HG02943 (cell line): ENCODE measurements around the gene APRT.
"Not testable (repeated sequence)": the region's sequence is repeated elsewhere in the genome, so short reads cannot be mapped to it uniquely, and the experiment has no call there.

Experiments used
- ATAC-seq: cut with Tn5 transposase; IDR thresholded peaks from one replicate; pipeline ENCODE4 v1.9.1; 2021; ENCODE audit warnings: mild to moderate bottlenecking, low read depth, moderate library complexity; ENCODE audit not compliant: unreplicated experiment

APRT gene

DNA sequence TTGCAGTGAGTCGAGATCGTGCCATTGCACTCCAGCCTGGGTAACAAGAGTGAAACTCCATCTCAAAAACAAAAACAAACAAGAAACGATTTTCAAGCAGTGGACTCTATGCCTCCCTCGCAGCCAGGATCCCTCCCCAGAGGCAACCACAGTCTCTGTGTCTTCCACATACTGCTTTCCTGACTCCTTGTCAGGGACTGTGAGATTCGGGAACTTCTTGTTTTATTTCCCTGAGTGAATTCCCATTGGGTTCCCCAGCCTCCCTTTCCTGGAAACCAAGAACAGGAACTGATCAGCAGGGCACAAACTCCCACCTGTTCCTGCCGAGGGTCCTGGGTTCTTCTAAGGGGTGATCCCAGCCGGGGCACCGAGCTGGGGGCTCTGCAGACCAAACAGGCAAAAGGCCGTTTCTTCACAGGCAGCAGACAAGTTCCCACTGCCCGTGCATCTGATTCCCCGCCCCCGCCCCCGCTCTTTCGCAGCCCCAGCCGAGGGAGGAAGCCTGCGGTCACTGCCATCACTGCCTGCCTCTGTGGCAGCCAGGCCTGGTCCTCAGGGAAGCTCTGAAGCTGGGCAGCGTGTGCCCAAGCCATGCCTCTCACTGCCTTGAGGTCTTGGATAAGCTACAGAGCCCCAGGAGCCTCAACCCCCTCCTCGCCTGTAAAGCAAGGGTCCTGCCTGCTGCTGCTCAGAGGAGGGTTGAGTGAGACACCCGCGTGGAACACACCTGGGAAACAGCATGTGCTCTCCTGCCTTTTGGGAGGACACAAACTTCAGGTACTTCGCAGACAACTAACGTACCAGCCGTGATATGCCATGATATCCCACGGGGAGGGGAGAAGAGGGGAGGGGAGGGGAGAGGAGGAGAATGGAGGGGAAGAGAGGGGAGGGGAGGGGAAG is 21.2 kb downstream of the APRT start:
- no peak for ATAC-seq

DNA sequence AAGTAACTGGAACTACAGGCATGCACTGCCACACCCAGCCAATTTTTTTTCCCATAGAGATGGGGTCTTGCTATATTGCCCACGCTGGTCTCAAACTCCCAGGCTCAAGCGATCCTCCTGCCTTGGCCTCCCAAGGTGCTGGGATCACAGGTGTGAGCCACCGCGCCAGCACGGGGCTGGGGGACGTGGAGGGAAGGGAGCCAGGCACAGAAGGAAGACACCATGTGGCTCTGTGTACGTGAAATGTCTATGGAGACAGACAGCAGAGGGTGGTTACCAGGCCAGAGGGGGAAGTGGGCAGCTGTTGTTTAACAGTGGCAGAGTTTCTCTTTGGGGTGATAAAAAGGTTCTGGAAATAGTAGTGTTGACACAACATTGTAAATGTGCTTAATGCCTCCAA is 22.1 kb downstream of the APRT start:
- ATAC-seq, result no peak

DNA sequence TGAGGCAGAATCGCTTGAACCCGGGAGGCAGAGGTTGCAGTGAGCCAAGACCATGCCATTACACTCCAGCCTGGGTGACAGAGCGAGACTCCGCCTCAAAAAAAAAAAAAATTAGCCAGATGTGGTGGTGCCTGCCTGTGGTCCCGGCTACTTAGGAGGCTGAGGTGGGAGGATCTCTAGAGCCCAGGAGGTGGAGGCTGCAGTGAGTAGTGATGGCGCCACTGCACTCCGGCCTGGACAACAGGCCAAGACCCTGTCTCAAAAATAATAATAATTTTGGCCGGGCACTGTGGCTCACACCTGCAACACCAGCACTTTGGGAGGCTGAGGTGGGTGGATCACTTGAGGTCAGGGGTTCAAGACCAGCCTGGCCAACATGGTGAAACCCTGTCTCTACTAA is 23.0 kb downstream of the APRT start:
- not testable (repeated sequence) for ATAC-seq

DNA sequence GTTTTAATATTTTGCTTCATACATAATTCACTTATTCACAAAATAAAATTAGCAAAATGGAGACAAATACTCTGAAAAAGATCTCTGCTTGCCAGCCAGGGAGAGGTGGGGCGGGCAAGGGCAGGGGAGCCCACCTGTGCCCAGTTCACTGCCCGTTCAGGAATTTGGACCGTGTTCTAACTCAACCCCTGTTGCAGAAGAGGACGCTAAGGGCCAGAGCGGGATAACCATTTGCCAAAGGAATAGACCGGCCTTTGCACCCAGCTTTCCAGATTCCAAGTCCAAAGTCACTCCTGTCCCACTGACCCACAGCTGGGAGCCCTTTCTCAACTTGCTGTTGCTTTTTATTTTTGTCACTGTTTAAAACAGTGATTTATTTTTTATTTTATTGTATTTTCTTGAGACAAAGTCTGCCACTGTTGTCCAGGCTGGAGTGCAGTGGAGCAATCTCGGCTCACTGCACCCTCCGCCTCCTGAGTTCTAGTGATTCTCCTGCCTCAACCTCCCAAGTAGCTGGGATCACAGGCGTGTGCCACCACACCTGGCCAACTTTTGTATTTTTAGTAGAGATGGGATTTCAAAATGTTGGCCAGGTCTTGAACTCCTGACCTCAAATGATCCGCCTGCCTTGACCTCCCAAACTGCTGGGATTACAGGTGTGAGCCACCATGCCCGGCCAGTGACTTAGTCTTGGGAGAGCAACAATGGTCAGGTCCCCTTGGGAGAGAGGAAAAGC is 24.0 kb downstream of the APRT start:
- no peak for ATAC-seq

DNA sequence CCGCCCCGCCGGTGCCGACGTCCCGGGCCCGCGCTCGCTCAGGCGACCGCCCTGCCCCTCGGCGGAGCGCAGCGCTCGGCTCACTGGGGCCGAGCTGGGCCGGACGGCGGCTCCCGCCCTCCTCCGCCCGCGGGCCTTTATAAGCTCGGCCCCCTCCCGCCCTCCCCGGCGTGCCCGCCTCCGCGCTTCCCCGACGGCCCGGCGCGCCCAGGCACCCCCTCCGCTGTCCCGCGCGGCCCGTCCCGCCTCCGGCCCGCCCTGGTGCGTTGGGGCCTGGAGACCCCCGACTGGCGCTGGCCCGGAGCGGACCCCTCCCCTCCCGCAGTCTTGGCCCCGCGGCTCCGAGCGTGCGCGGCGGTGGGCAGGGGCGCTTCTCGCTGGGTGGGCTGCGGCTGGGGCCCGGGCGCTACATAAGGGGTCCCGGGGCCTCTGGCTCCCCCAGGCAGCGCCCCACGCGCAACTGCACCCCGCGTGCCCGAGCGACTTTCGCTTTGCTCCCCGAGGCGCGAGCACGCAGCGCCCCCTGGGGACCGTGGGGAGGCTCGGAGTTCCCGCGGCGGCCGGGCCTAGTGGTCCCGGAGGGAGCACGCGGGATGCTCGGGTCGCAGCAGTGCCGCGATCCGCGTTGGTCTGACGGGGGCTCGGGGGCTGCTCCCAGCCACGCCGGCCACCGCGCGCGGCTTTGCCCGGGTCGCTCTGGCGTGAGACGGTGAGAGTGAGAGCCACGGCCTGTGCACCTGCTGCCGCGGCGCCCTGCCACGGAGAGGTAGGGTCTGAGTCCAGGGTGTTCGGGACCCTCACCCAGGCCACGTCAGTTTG is 26.4 kb downstream of the APRT start, which contains the start of gene PIEZO1:
TSS of gene PIEZO1 (minus strand) at position 115 of the 819 bp plus-strand sequence. CDS start 256 bp downstream, outside the sequence.
- ATAC-seq, result no peak

DNA sequence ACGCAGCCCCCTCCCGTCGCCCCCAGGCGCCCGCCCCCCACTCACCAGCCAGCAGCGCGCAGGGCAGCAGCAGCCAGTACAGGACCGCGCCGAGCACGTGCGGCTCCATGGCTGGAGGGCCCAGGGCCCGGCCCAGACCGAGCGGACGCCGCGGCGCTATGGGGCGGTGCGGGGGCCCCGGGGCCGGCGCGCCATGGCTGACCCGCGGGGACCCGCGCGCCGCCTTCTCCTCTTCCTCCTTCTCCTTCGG is 26.9 kb downstream of the APRT start:
- no peak for ATAC-seq

DNA sequence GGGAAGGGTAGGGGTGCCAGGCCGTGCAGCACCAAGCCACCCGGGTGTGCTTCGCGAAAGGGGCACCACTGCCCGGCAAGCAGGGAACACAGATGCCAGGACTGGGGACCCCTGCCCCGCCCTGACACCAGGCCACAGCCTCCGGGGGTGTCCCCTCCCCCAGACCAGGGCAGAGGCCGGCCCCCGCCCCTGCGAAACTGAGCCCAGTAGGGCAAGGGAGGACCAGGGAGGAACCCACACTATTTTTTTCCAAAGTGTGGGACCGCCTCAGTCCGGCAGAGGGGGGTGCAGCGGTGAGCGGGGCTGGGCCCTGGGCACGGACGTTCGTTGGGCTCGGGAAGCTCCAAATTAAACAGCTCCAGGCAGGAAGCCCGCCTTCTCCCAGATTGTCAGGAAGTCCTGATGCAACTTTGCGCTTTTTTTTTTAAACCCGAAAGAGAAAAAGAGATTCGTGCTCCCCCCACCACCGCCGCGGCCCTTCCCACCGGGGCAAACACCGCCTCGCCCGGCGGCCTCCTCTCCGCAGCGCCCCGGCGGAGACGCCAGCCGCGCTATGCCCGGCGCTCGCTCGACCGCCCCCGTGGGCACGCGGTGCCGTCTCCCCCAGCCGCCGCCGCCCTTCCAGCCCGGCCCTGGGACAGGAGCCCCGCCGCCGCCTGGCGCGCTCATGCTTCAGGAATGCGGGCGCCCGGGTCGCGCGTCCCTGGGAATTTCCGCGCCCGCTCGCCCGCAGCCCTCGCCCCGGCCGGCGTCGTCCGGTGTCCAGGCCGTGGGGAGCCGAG is 27.5 kb downstream of the APRT start:
- ATAC-seq, result no peak

DNA sequence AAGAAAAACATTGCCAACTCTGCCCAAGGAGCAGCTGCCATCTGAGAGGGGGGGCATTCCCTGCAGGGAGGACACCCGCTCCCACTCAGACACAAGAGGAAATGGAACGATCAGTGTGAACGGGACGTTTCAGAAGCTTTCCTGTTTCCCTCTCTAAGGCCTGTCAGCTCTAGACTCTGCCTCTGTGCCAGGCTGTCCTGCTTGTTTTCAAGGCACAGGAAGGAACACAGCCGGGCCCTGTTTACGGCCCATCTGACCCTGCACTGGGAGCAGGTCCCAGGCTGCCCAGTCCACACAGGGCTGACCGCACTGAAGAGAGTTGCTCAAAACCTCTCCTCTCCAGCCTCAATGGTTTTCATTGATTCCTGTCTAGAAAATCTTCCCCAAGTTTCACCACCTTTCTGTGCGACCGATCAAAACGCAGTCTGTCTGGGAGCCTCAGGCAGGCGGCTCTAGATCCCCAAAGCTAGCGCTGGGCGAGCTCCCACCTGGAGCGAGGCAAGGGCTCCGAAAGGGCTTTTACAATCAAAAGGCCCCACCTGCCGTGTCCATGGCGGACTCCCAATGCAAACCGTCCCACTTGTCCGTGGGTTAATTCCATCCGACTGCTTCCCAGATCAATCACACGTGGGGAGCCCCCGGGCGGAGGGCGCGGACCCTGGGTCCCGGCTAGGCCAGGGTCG is 28.2 kb downstream of the APRT start:
- no peak for ATAC-seq

DNA sequence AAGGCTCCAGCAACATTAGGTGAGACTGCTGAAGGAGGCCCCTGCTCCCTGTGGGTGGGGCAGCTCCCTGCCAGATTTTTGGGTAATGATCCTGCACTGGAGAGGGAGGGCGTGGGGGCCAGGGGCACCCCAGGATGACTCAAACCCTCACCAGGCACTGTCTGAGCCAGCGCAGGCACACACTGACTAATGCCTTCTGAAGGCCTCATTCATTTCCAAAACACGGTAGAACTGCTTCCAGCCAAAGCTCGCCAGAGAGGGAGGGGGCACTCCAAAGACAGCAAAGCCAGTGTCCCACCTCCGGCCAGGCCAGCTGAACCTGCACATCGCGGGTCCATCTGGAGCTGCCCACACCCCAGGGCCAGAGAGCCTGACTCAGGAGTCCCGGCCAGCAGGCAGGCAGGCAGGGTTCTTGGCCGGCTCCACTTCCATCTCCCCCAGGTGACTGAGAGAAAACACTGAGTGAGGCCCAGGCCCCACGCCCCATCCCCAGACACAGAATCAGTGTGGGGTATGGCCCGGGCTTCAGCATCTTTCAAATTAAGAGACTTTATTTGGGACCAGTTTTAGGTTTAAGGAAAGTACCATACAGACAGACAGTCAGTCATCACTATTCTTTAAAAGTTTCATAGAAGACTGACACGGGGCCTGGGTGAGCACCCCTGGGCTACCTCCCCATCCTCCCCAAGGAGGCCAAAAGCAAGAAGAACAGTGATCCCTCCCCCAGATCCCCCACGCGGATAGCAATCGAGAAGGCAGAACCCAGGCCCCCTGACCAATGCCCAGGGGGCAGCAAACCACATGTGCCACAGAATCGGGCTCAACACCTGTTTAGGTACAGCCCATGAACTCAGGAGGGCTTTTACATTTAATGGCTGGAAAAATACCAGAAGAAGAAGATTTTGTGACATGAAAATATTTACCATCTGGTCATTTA is 29.0 kb downstream of the APRT start:
- no peak for ATAC-seq

DNA sequence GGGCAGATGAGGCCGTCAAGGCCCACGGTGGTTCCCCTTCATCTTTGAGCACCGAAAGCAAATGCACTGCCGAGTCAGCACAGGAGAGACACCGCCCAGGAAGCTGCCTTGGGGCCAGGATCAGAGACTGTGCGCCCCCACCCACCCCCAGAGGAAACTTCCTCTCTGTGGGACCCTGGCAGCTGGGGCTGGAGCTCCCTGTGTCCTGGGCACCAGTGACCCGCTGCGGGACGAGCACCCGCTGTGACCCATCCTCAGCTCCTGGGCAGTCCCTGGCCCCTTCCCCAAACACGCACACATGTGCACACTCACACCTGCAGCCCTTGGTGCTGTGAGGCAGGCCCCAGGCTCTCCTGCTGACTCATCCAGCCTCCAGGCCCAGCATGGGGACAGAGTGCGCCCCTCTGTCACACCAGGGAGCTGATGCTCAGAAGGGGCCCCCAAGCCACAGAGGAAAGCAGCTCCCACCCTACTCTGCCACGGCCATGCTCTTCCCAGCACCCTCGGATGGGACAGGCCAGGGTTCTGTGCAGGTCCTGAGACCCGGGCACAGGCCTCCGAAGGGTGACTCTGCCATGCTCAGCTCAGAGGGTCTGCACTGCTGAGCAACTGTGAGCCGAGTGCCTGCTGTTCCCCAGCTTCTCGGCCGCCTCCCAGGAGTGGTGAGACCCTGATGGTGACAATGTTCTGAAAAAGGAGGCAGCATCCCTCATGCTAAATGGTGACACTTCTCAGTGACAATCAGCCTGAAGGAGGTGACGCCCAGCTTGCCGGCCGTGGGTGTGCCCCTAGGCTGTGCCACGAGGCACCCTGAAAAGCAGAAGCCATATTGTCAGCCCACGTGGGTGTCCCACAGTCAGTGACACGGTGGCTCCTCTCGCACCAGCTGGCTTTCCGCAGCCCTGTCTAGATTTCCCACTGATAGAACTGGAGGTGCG is 30.3 kb downstream of the APRT start:
- no peak for ATAC-seq

DNA sequence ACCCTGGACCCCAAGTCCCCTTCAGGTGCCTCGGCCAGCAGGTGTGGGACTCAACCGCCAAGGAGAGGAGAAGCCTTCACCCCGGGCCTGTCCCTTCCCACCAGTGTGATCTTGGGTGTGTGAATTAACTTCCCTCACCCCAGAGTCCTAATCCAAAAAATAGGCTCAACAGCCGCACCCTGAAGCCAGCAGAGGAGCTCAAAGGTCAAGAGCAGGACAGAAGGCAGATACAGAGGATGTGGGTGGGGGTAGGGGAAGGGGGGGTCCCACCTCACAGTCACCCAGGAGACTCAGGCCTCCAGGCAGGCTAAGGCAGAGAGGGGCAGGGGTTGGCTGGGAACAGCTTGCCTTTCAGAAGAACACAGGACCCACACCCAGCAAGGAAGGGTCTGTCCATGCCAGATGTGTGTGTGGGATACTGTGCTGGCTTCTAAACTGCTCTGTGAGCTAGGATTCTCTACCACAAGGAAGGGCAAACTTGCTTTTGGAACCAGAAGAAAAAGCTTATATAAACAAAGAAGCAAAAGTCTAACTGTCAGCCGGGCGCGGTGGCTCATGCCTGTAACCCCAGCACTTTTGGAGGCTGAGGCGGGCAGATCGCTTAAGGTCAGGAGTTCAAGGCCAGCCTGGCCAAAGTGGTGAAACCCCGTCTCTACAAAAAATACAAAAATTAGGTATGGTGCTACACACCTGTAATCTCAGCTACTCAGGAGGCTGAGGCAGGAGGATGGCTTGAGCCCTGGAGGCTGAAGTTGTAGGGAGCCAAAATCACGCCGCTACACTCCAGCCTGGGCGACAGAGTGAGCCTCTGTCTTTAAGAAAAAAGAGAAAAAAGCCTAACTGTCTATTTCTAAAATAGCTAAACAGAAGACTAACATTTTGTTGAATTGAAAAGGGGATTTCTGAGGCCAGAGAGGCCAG is 31.3 kb downstream of the APRT start:
- no peak for ATAC-seq

DNA sequence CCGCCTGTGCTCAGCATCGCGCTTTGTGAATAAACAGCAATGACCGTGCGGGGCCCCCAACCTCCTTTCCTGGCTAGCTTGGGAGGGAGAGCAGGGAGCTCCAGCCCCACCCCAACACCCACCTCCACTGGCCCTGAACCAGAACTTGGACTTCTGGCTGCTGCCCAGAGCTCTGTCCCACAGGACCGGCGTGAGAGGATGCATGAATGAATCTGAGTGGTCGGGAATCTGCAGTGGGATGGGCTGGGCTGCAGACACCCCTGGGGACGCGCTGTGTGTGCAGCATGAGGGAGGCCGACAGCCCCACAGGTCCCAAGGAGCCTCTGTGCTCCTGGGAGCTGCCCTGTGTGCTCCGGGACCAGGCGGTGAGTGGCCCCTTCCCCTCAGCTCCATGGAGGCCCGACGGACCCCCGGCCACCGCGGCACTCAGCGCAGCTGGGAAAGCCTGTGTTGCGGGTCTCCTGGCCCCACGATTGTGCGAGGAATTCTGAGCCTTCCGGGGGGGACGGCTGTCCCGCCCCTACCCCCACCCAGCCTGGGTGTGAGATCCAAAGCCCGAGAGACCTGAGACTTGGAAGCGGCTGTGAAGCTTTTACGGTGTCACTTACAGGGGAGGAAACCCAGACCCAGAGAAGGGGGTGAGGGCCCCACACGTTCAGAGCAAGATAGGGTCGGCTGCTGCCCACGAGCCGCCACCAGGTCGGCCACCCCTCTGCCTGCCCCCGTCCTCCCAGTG is 32.2 kb downstream of the APRT start:
- no peak for ATAC-seq

DNA sequence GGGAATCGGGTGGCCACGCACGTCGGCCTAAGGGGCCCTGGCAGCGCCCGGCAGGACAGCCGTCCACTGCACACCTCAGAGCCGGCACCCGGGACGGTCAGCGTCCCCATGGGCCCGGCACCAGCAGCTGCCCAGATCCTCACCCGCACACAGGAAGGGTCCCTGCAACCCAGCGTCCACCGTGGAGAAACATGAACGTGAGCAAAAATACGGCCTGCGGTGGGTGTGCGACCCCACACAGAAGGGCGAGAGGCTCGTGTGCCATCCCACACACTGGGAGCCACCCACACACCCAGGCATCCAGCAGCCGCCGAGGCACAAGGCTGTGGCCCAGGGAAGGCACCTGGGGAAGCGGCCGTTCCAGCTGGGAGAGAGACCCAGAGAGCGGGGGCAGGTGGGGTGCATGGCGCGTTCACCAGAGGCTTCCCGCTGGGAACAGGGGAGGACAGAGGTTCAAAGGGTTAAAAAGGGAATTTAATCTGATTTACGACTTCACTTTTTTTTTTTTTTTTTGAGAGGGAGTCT is 33.1 kb downstream of the APRT start:
- no peak for ATAC-seq

DNA sequence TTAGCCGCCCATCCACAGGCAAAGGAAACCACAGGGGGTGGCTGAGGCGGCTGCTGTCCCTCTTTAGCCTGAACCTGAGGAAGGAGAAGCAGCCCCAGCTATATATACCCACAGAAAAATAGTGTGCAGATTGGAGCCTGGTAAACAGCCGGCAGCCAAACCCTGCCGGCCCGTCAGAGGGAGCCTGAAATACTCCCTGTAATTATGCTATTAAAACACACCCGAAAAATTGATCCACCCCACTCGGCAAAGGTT is 33.5 kb downstream of the APRT start:
- ATAC-seq, result no peak

DNA sequence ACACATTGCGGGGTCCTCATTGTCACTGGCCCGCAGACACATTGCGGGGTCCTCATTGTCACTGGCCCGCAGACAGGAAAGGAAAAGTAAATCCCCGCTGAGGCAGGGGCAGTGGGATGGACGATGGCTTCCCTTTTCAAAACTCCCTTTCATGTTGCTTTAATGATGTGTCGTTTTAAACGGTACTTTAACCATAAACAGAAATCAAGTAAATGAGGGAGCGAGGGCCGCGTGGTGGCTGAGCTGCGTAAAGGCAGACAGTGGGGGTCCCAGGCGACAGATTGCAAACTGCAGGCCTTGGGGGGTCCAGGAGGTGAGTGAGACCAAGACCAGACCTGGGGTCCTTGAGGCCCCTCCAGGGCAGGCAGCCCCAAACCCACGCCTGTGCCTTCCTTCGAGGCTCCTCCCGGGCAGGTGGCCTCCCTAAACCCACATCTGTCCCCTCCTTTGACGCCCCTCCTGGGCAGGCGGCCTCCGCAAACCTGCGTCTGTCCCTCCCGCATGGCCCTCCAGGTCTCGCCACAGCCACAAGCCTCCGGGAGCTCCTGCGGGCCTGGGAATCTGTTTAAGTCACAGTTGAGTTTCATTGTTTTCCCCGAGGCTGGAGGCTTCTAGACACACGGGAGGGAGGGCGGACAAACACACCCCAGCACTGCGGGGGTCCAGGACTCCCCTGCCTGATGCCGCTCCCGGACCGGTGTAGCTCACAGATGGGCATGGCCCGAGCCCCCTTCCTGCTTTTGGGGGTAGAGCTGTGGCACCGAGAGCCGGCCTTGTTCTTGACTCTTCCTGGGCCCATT is 34.1 kb downstream of the APRT start:
- ATAC-seq, result no peak
